Activated T-helper 1 cell treated with Interleukin-2 at 50 U/mL for 16 hours (primary cell): ENCODE measurements around the gene SYNJ2.

Experiments
- DNase-seq: peaks from one replicate; pipeline ENCODE4 v3.0.0-alpha.2; 2020; ENCODE audit warnings: low read depth

SYNJ2 gene

GRCh38 chr6:158040804-158041347 is 59.2 kb downstream of the SYNJ2 start:
- DNase-seq: no peak

- DNase-seq: no peak
Observed at GRCh38 chr6:158041370-158041769, 59.7 kb downstream of the SYNJ2 start.

- no peak for DNase-seq
Observed at GRCh38 chr6:158041788-158042187, 60.1 kb downstream of the SYNJ2 start.

- DNase-seq: no peak
Observed at GRCh38 chr6:158042245-158042798, 60.7 kb downstream of the SYNJ2 start.

- no peak for DNase-seq
Observed at GRCh38 chr6:158043008-158043407, 61.3 kb downstream of the SYNJ2 start.

GRCh38 chr6:158043586-158044524 is 62.2 kb downstream of the SYNJ2 start:
- DNase-seq: no peak

- DNase-seq: no peak
Observed at GRCh38 chr6:158044525-158044888, 62.8 kb downstream of the SYNJ2 start.

GRCh38 chr6:158046201-158047126 is 64.8 kb downstream of the SYNJ2 start:
- DNase-seq: no peak

GRCh38 chr6:158047127-158047518 is 65.5 kb downstream of the SYNJ2 start:
- no peak for DNase-seq

GRCh38 chr6:158047563-158048323 is 66.1 kb downstream of the SYNJ2 start:
- no peak for DNase-seq

- DNase-seq: no peak
Observed at GRCh38 chr6:158048589-158048988, 66.9 kb downstream of the SYNJ2 start.

GRCh38 chr6:158049055-158050028 is 67.7 kb downstream of the SYNJ2 start:
- DNase-seq: no peak

- no peak for DNase-seq
Observed at GRCh38 chr6:158050107-158050735, 68.6 kb downstream of the SYNJ2 start.

GRCh38 chr6:158050955-158051354 is 69.3 kb downstream of the SYNJ2 start:
- no peak for DNase-seq

GRCh38 chr6:158051968-158052367 is 70.3 kb downstream of the SYNJ2 start:
- DNase-seq: no peak

- no peak for DNase-seq
Observed at GRCh38 chr6:158053377-158054313, 72.0 kb downstream of the SYNJ2 start.

GRCh38 chr6:158056355-158056754 is 74.7 kb downstream of the SYNJ2 start:
- no peak for DNase-seq

- DNase-seq: no peak
Observed at GRCh38 chr6:158056804-158057203, 75.1 kb downstream of the SYNJ2 start.
